IMR-90 (cell line): ENCODE data around the gene ABHD18. TPM values are rescaled to one million over a fixed set of nuclear protein-coding genes. Genes with fewer than 3 reads are reported as not detected.
A peak's percentile ranks its signal among the peaks of the same experiment; 100 is the strongest.

Experiments
- ATAC-seq: fragments of 200-7000 bp; cut with Tn5 transposase; 2 replicates; pipeline ENCODE4 v1.9.1; 2020; ENCODE audit warnings: low read depth, mild to moderate bottlenecking, moderate library complexity
- BruUV-seq: library from RNA; stranded (reverse); fragments of 400-500 nt; replicated peaks from 2 replicates; lab custom pipeline; 2021; lab: Mats Ljungman, UMichigan
- CTCF ChIA-PET: fragments of 300-600 bp; formaldehyde crosslinking; extraction: SDS; loops from one replicate; lab custom pipeline; 2021; ENCODE audit warnings: antibody characterized with exemption; lab: Yijun Ruan, JAX
- POLR2A ChIA-PET: fragments of 300-600 bp; sonication (Branson Sonifier 250); formaldehyde crosslinking; loops from one replicate; lab custom pipeline; 2022; ENCODE audit warnings: antibody characterized with exemption; ENCODE audit not compliant: unreplicated experiment; lab: Charles Lee
- DNase-seq: peaks from one replicate; pipeline ENCODE4 v3.0.0; 2013
- H2AFZ ChIP-seq: replicated peaks from 2 replicates; pipeline ENCODE3; 2013; ENCODE audit warnings: low read length, mild to moderate bottlenecking; ENCODE audit not compliant: poor library complexity
- H2AK5ac ChIP-seq: 2 replicates; pipeline ENCODE4 v1.6.1; 2013; ENCODE audit warnings: low read depth, low read length, inconsistent platforms
- H2AK9ac ChIP-seq: replicated peaks from 2 replicates; pipeline ENCODE3; 2013; ENCODE audit warnings: mild to moderate bottlenecking, low read depth, low read length, moderate library complexity; ENCODE audit not compliant: poor library complexity
- H2BK120ac ChIP-seq: 2 replicates; pipeline ENCODE4 v1.6.1; 2013; ENCODE audit warnings: low read depth, low read length, inconsistent platforms
- H2BK15ac ChIP-seq: 3 replicates; pipeline ENCODE4 v1.6.1; 2013; ENCODE audit warnings: low read depth, low read length, inconsistent platforms
- H2BK20ac ChIP-seq: 2 replicates; pipeline ENCODE4 v1.6.1; 2013; ENCODE audit warnings: low read depth, mild to moderate bottlenecking, inconsistent platforms, low read length, moderate library complexity
- H2BK5ac ChIP-seq: 2 replicates; pipeline ENCODE4 v1.6.1; 2013; ENCODE audit warnings: mild to moderate bottlenecking, low read depth, low read length, inconsistent platforms; ENCODE audit not compliant: poor library complexity, severe bottlenecking
- H3K14ac ChIP-seq: replicated peaks from 2 replicates; pipeline ENCODE4 v1.6.1; 2013; ENCODE audit warnings: low read depth, low read length, inconsistent platforms
- H3K18ac ChIP-seq: 2 replicates; pipeline ENCODE4 v1.6.1; 2013; ENCODE audit warnings: low read depth, low read length, control low read depth
- H3K23ac ChIP-seq: 2 replicates; pipeline ENCODE4 v1.6.1; 2013; ENCODE audit warnings: low read depth, low read length, inconsistent platforms
- H3K27ac ChIP-seq: 2 replicates; pipeline ENCODE4 v1.5.1; 2013; ENCODE audit warnings: mild to moderate bottlenecking, control low read depth, low read length; ENCODE audit not compliant: insufficient read depth
- H3K27me3 ChIP-seq: 2 replicates; pipeline ENCODE4 v1.6.1; 2013; ENCODE audit warnings: low read length; ENCODE audit not compliant: control insufficient read depth, insufficient read depth
- H3K36me3 ChIP-seq: 2 replicates; pipeline ENCODE4 v1.6.1; 2013; ENCODE audit warnings: low read length, mixed read lengths; ENCODE audit not compliant: control insufficient read depth, insufficient read depth
- H3K4ac ChIP-seq: 2 replicates; pipeline ENCODE4 v1.6.1; 2013; ENCODE audit warnings: low read depth, low read length, inconsistent platforms
- H3K4me1 ChIP-seq: 2 replicates; pipeline ENCODE4 v1.6.1; 2013; ENCODE audit warnings: low read length, mixed read lengths; ENCODE audit not compliant: control insufficient read depth, insufficient read depth
- H3K4me2 ChIP-seq: 2 replicates; pipeline ENCODE4 v1.6.1; 2013; ENCODE audit warnings: low read depth, mild to moderate bottlenecking, control low read depth, low read length, moderate library complexity
- H3K4me3 ChIP-seq: 2 replicates; pipeline ENCODE4 v1.5.1; 2013; ENCODE audit warnings: low read depth, mild to moderate bottlenecking, control low read depth, low read length, moderate library complexity; ENCODE audit not compliant: insufficient read depth
- H3K56ac ChIP-seq: 2 replicates; pipeline ENCODE4 v1.6.1; 2013; ENCODE audit warnings: low read length, inconsistent platforms; ENCODE audit not compliant: insufficient read depth; ENCODE audit errors: extremely low read depth
- H3K79me1 ChIP-seq, 2 experiments: 2 replicates each; pipeline ENCODE4 v1.6.1; 2013; ENCODE audit warnings: low read length in 2 of 2, inconsistent platforms in 1 of 2, low read depth in 1 of 2
- H3K9ac ChIP-seq: 2 replicates; pipeline ENCODE4 v1.6.1; 2013; ENCODE audit warnings: low read depth, low read length, control low read depth
- H3K9me1 ChIP-seq: 2 replicates; pipeline ENCODE4 v1.6.1; 2013; ENCODE audit warnings: low read length, inconsistent platforms; ENCODE audit not compliant: insufficient read depth
- H3K9me3 ChIP-seq: 2 replicates; pipeline ENCODE4 v1.6.1; 2013; ENCODE audit warnings: low read length; ENCODE audit not compliant: control insufficient read depth, insufficient read depth
- H4K20me1 ChIP-seq: 2 replicates; pipeline ENCODE4 v1.6.1; 2013; ENCODE audit warnings: low read length, inconsistent platforms; ENCODE audit not compliant: insufficient read depth
- H4K5ac ChIP-seq: 2 replicates; pipeline ENCODE4 v1.6.1; 2013; ENCODE audit warnings: mild to moderate bottlenecking, low read depth, low read length, control low read depth
- H4K8ac ChIP-seq, 2 experiments: 2 replicates each; pipeline ENCODE4 v1.6.1; 2013; ENCODE audit warnings: low read depth in 2 of 2, low read length in 2 of 2, control low read depth in 1 of 2, inconsistent platforms in 1 of 2
- H4K91ac ChIP-seq: 2 replicates; pipeline ENCODE4 v1.6.1; 2013; ENCODE audit warnings: low read depth, low read length, inconsistent platforms; ENCODE audit not compliant: insufficient read depth
- FOS ChIP-seq: fragments of 150-350 bp; IDR thresholded peaks from 2 replicates; pipeline ENCODE4 v1.6.1; 2016; ENCODE audit warnings: low read depth, low read length
- WGBS, 2 experiments: methylation state at CpG; one replicate each; pipeline versions ENCODE4 v1.1.5 to v1.1.7; 2013; ENCODE audit warnings: missing lambda C conversion rate in 2 of 2; ENCODE audit not compliant: insufficient read length in 1 of 2; ENCODE audit errors: extremely low coverage in 2 of 2; 5-methylcytosine and 5-hydroxymethylcytosine counted together
- dilution Hi-C: fragments of 300-500 bp; cut with HindIII; formaldehyde crosslinking; loops from one replicate; pipeline ENCODE4 v1.14.3; 2018; ENCODE audit warnings: low sequenced_read_pairs; ENCODE audit not compliant: unreplicated experiment
- in situ Hi-C: fragments of 300-500 bp; cut with MboI; formaldehyde crosslinking; loops from 3 replicates; pipeline ENCODE4 v1.14.3; 2019; ENCODE audit warnings: low sequenced_read_pairs, inconsistent platforms, mixed read lengths
- intact Hi-C: fragments of 100-400 bp; cut with micrococcal nuclease; formaldehyde crosslinking; loops from 2 replicates; pipeline ENCODE4 v1.10.0; 2022
- polyA plus RNA-seq, 3 experiments: library from polyadenylated mRNA; depleted of rRNA; stranded (reverse); fragments of >200 nt; gene quantifications; 2 replicates each; pipeline ENCODE4 v1.2.3, GENCODE V29; 2012; ENCODE audit warnings: low replicate concordance in 1 of 3
- total RNA-seq: library from RNA; depleted of rRNA; stranded (reverse); fragments of >200 nt; gene quantifications from 2 replicates; pipeline ENCODE4 v1.2.3, GENCODE V29; 2012
- TF ChIP-seq, protein P1 (sequence below): conservative IDR thresholded peaks from 2 replicates; pipeline ENCODE4 v1.5.1; 2012; ENCODE audit warnings: mild to moderate bottlenecking, low read depth, low read length, improper control_type of control experiment

ABHD18 gene
- total and polyA plus RNA-seq, 2 of the 4 experiments (the other 2 are of a cell fraction) = 2.4 to 4.3 TPM

DNA sequence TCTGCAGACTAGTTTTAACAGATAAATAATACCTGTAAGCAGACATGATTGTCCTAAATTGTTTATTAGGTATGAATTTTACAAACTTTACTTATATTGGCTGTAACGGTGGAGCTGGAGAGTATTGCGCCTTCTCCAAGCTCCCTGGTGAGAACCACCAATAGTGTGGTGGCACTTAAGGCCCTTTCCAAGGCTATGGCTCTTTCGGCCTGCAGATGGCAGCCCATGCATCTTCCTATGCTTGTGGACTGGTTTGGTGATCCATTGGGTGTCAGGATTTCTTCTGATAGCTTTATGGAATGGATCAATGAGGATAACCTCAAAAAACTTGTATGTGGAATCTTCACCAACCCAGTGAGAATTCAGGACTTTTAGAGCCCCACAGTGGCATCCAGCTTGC is 103.7 kb downstream of the ABHD18 start:
- ATAC-seq = 0 out of 2 replicates have a peak, but pooled peaks have one; percentile 29
- Histone ChIP-seq H3K27ac (no peak overlapping the region), H4K20me1 (peaks cover 5% of the 10 kb centered on the region), H3K36me3 (no peaks in the 10 kb centered on the region), H2AK9ac (no peak overlapping the region), H3K4me3 (no peak overlapping the region), H3K4me1 (no peaks in the 10 kb centered on the region), H3K14ac (no peak overlapping the region), H3K4me2 (no peak overlapping the region), H3K27me3 (no peaks in the 10 kb centered on the region), H4K5ac (no peak overlapping the region), H2AK5ac (no peak overlapping the region), H3K79me1 (peaks cover 21 to 42% of the 10 kb centered on the region in 2 experiments), H3K23ac (no peak overlapping the region), H3K4ac (no peak overlapping the region), H2BK20ac (no peak overlapping the region), H3K56ac (no peak overlapping the region), H3K18ac (no peak overlapping the region), H2BK5ac (no peak overlapping the region), H2BK15ac (no peak overlapping the region), H4K91ac (no peak overlapping the region), H3K9me3 (no peaks in the 10 kb centered on the region), H2AFZ (no peak overlapping the region), H2BK120ac (no peak overlapping the region), H4K8ac (no peak overlapping the region), H3K9me1 (no peaks in the 10 kb centered on the region), H3K9ac (no peak overlapping the region)
- dilution Hi-C loops (no loop called here), in situ Hi-C loops (no loop called here), intact Hi-C loops (loop anchor here (10.0 kb wide), 1 partner anchor 216 kb away; the partner anchor contains the start of gene PGRMC2)
- POLR2A ChIA-PET = no interaction called here
- TF ChIP-seq FOS = no peak
- TF ChIP-seq, protein P1, sequence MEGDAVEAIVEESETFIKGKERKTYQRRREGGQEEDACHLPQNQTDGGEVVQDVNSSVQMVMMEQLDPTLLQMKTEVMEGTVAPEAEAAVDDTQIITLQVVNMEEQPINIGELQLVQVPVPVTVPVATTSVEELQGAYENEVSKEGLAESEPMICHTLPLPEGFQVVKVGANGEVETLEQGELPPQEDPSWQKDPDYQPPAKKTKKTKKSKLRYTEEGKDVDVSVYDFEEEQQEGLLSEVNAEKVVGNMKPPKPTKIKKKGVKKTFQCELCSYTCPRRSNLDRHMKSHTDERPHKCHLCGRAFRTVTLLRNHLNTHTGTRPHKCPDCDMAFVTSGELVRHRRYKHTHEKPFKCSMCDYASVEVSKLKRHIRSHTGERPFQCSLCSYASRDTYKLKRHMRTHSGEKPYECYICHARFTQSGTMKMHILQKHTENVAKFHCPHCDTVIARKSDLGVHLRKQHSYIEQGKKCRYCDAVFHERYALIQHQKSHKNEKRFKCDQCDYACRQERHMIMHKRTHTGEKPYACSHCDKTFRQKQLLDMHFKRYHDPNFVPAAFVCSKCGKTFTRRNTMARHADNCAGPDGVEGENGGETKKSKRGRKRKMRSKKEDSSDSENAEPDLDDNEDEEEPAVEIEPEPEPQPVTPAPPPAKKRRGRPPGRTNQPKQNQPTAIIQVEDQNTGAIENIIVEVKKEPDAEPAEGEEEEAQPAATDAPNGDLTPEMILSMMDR = peak; percentile 23; the same call in 1 of the 2 replicates
- peak; percentile 24 for DNase-seq
- no TSS peak for BruUV-seq
- CTCF ChIA-PET = interaction anchor here (0.5 to 1.0 kb wide), 3 partner anchors 39 to 151 kb away, joined by 3 to 5 read pairs (median 3); no protein-coding TSS in a partner anchor
- no CpG with 5 or more reads among the region's 3 CpGs for WGBS, 2 experiments
